Breast epithelium (tissue), 4 donors: ENCODE measurements around the gene NEU3. TPM values are rescaled to one million over a fixed set of nuclear protein-coding genes. Genes with fewer than 3 reads are reported as not detected.

ENCODE experiments used
- DNase-seq, 2 donors: peaks; one replicate each; pipeline ENCODE4 v3.0.0-alpha.2; 2019; ENCODE audit warnings: low spot score in 2 of 2
- H3K27ac ChIP-seq, 2 donors: fragments of 200-600 bp; sonication (generic) in 1 of 2; one replicate each; pipeline ENCODE4 v1.5.1; 2016 to 2019; ENCODE audit warnings: mild to moderate bottlenecking in 1 of 2
- H3K27me3 ChIP-seq, 2 donors: fragments of 200-600 bp; sonication (generic) in 1 of 2; one replicate each; pipeline versions ENCODE4 v1.5.1 to v1.6.0; 2017 to 2019; ENCODE audit warnings: control low read depth in 1 of 2, mild to moderate bottlenecking in 1 of 2
- H3K36me3 ChIP-seq: fragments of 200-600 bp; one replicate; pipeline ENCODE4 v1.5.1; 2019
- H3K4me1 ChIP-seq, 2 donors: fragments of 200-600 bp; sonication (generic); one replicate each; pipeline ENCODE4 v1.5.1; 2016 to 2019; ENCODE audit warnings: control low read depth in 1 of 2
- H3K4me3 ChIP-seq, 3 donors: fragments of 200-600 bp; sonication (generic); 1 replicate in 2 of 3; 2 replicates in 1 of 3; pipeline ENCODE4 v1.5.1; 2016 to 2019; ENCODE audit warnings: mild to moderate bottlenecking in 3 of 3, moderate library complexity in 2 of 3
- H3K9me3 ChIP-seq, 2 donors: fragments of 200-600 bp; sonication (generic) in 1 of 2; one replicate each; pipeline ENCODE4 v1.5.1; 2016 to 2019; ENCODE audit warnings: control low read depth in 1 of 2
- POLR2A ChIP-seq: fragments of 450-650 bp; IDR thresholded peaks from one replicate; pipeline ENCODE4 v1.6.1; 2016; ENCODE audit warnings: antibody characterized with exemption, mild to moderate bottlenecking, moderate library complexity
- POLR2AphosphoS5 ChIP-seq, 3 donors: sonication (generic); formaldehyde crosslinking; IDR thresholded peaks; one replicate each; pipeline ENCODE4 v1.6.1; 2017; ENCODE audit warnings: antibody characterized with exemption in 3 of 3
- intact Hi-C: fragments of 100-400 bp; cut with DNase I; formaldehyde crosslinking; loops from one replicate; pipeline ENCODE4 v1.15.1; 2023; ENCODE audit warnings: low total_unique reads
- total RNA-seq, 3 donors: library from RNA; depleted of rRNA; stranded (reverse); fragments of >200 nt; gene quantifications; one replicate each; pipeline ENCODE4 v1.1.0, GENCODE V29; 2016
- TF ChIP-seq, protein P1 (sequence below), 3 donors: fragments of 450-650 bp; IDR thresholded peaks; one replicate each; pipeline ENCODE4 v1.5.1; 2016 to 2017; ENCODE audit warnings: antibody characterized with exemption in 3 of 3, mild to moderate bottlenecking in 3 of 3, moderate library complexity in 3 of 3

Gene NEU3
- total RNA-seq, 3 donors from 2014 or later = 11.8 to 12.8 (median 12.4) TPM

GRCh38 chr11:75032550-75032935 is 43.8 kb downstream of the NEU3 start:
- H3K27ac ChIP-seq = no peak overlapping the region
- H3K27me3 ChIP-seq = no peaks in the 10 kb centered on the region
- intact Hi-C loops = no loop called here
- no peaks in the 10 kb centered on the region for H3K36me3 ChIP-seq
- TF ChIP-seq, protein P1, sequence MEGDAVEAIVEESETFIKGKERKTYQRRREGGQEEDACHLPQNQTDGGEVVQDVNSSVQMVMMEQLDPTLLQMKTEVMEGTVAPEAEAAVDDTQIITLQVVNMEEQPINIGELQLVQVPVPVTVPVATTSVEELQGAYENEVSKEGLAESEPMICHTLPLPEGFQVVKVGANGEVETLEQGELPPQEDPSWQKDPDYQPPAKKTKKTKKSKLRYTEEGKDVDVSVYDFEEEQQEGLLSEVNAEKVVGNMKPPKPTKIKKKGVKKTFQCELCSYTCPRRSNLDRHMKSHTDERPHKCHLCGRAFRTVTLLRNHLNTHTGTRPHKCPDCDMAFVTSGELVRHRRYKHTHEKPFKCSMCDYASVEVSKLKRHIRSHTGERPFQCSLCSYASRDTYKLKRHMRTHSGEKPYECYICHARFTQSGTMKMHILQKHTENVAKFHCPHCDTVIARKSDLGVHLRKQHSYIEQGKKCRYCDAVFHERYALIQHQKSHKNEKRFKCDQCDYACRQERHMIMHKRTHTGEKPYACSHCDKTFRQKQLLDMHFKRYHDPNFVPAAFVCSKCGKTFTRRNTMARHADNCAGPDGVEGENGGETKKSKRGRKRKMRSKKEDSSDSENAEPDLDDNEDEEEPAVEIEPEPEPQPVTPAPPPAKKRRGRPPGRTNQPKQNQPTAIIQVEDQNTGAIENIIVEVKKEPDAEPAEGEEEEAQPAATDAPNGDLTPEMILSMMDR (IDR thresholded peaks at IDR 0.05) = no peak
- TF ChIP-seq POLR2AphosphoS5 (IDR thresholded peaks at IDR 0.05) (no peak), POLR2A (no peak)
- DNase-seq = no peak
- H3K9me3 ChIP-seq = no peaks in the 10 kb centered on the region
- no peaks in the 10 kb centered on the region for H3K4me1 ChIP-seq
- H3K4me3 ChIP-seq = no peak overlapping the region

- H3K36me3 ChIP-seq = no peaks in the 10 kb centered on the region
- intact Hi-C loops = no loop called here
- DNase-seq = no peak
- H3K27ac ChIP-seq = no peak overlapping the region
- H3K9me3 ChIP-seq = no peaks in the 10 kb centered on the region
- H3K4me3 ChIP-seq = no peak overlapping the region
- TF ChIP-seq POLR2A = no peak
- no peak for TF ChIP-seq POLR2AphosphoS5 (IDR thresholded peaks at IDR 0.05)
- TF ChIP-seq, protein P1 (IDR thresholded peaks at IDR 0.05) = no peak
- H3K27me3 ChIP-seq = no peaks in the 10 kb centered on the region
- H3K4me1 ChIP-seq = no peaks in the 10 kb centered on the region
Measured at GRCh38 chr11:75033916-75034315, 45.2 kb downstream of the NEU3 start.

DNA sequence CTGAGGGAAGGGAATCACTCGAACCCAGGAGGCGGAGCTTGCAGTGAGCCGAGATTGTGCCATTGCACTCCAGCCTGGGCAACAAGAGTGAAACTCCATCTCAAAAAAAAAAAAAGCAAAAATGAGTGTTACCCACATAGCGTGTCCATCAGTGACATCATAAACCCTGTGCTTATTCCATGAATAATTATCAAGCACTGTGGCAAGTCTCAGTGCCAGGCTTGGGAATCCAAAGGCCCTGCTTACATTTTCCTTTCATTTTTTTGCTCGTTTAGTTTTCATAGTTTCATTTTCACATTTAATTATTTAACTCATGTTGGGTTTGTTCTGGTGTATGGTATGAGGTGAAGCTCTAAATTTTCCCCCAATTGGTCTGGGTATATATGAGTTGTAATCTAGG is 46.5 kb downstream of the NEU3 start:
- Histone ChIP-seq H3K27ac (no peak overlapping the region), H3K4me1 (no peaks in the 10 kb centered on the region), H3K27me3 (no peaks in the 10 kb centered on the region), H3K4me3 (no peak overlapping the region), H3K36me3 (no peaks in the 10 kb centered on the region), H3K9me3 (no peaks in the 10 kb centered on the region)
- TF ChIP-seq, protein P1 (IDR thresholded peaks at IDR 0.05) = no peak
- no peak for TF ChIP-seq POLR2AphosphoS5 (IDR thresholded peaks at IDR 0.05)
- no peak for TF ChIP-seq POLR2A
- DNase-seq = no peak
- intact Hi-C loops = no loop called here

DNA sequence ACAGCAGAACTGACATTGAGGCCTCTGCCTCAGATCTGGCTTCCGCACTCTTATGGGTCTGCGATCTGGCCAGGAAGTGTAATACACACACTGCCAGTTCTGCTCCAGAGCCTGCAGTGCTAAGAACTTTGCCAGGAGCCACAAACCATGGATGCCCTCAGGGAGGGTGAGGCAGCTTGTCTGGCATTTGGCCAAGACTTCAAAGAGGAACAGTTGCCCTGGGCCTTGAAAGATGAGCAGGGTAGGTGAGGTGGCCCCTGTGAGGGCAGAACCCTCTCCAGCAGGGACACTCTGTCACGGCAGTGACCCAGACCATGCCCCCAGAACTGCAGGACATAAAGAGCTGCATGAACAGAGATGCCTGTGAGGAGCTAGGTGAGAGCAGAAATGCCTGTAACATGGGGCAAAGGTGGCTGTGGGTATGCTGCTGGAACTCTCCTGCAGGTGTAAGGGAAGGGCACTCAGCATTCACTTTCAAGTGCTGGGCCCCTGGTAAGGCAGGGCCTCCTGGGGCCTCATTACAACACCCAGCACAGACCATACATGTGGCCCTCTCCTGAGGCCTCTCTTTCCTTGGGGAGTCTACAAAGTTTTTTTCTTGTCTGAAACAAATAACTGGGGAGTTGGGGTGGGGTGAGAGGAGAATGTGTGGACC is 47.3 kb downstream of the NEU3 start:
- no peaks in the 10 kb centered on the region for H3K9me3 ChIP-seq
- H3K27ac ChIP-seq = no peak overlapping the region
- TF ChIP-seq, protein P1 (IDR thresholded peaks at IDR 0.05) = no peak
- TF ChIP-seq POLR2A (no peak), POLR2AphosphoS5 (IDR thresholded peaks at IDR 0.05) (no peak)
- H3K36me3 ChIP-seq = no peaks in the 10 kb centered on the region
- H3K4me3 ChIP-seq = no peak overlapping the region
- H3K4me1 ChIP-seq = no peaks in the 10 kb centered on the region
- no peak for DNase-seq
- H3K27me3 ChIP-seq = no peaks in the 10 kb centered on the region
- intact Hi-C loops = no loop called here

DNA sequence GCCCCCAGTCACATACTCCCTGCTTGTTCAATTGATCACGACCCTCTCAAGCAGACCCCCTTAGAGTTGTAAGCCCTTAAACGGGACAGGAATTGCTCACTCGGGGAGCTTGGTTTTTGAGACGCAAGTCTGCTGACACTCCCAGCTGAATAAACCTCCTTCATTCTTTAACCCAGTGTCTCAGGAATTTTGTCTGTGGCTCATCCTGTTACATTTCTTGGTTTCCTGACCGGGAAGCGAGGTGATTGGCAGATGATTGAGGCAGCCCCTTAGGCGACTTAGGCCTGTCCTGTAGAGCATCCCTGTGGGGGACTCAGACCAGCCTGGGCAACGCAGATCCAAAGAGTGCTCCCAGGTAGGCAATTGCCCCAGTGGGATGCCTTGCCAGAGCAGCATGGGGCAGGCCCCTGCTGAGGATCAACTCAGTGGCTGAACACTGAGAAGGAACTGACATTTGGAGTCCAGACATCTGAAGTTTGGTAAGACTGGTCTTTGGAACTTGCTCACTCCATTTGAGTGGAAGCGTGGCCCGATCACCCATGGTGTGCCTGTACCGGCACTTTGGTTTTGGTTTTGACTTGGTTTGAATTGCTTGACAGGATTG is 51.5 kb downstream of the NEU3 start:
- no peak for DNase-seq

More for the DNA sequence above, 51.5 kb downstream of the NEU3 start:
- Histone ChIP-seq H3K4me3 (no peak overlapping the region), H3K36me3 (no peaks in the 10 kb centered on the region), H3K9me3 (no peaks in the 10 kb centered on the region), H3K4me1 (no peaks in the 10 kb centered on the region), H3K27ac (no peak overlapping the region), H3K27me3 (no peaks in the 10 kb centered on the region)
- intact Hi-C loops = no loop called here
- TF ChIP-seq POLR2A = no peak
- TF ChIP-seq, protein P1 (IDR thresholded peaks at IDR 0.05) = no peak
- no peak for TF ChIP-seq POLR2AphosphoS5 (IDR thresholded peaks at IDR 0.05)
